HPDE6-E6E7 (cell line): ENCODE data around the gene RACGAP1.

Experiments used
- DNase-seq: peaks from one replicate; pipeline ENCODE4 v3.0.0; 2011; ENCODE audit warnings: missing footprints; ENCODE audit errors: extremely low spot score

Gene RACGAP1

GRCh38 chr12:49969027-49969426, 56.3 kb downstream of the RACGAP1 start:
- DNase-seq, result no peak

DNA sequence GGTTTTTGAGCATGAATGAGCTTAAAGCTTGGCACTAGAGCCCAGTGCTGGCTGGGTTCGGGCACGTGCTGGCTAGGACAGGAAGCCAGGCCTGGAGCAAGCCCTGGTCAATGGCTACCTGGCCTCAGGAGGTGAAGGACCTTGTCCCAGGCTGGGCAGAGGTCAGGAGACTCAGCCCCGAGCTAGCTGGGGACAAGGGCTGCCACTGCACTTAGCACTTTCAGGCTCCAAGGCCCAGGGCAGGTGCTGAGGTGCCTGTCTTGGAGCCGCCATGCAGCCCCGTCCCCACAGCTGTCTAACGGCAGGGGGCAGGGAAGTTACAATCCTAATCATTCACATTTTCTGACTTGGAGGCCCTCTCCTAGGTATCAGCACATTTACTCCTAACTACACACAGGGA, 56.8 kb downstream of the RACGAP1 start:
- no peak for DNase-seq

GRCh38 chr12:49967777-49968250, 57.5 kb downstream of the RACGAP1 start:
- no peak for DNase-seq

DNA sequence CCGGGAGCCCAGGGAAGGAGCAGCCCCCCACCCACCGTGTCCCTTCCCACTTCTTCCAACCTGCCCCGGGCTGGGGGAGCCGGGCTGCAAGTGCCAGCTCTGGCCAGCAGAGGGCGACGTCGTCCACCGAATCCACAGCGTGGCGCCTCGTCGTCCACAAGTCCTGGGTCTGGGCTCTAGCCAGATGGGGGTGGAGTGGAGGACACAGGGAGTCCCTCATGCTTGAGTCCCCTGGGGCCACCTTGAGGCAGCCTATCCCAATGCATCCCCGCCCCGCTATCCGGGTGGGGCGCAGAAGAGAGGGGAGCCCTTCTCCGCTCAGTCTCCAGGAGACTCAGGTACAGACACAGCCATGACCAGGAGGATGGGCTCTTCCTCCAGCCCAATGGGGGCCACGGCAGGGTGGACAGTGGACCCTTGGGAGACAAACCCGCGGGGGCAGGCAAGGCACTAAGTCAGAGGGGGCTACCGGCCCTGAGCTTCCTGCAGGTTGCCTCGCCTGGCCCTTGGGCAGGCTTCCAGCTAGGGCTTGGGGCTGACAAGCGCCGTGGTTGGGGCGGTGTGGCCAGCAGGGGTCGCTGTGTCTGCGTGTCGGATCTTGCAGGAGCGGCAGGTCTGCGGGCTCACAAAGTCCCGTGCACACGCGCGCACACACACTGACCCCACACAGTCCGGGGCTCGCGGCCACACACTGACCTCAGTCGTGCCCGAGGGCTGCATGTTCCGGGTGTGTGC, 58.1 kb downstream of the RACGAP1 start:
- DNase-seq, result peak; percentile 77

GRCh38 chr12:49966511-49967041, 58.7 kb downstream of the RACGAP1 start:
- DNase-seq, result no peak

- no peak for DNase-seq
Measured at GRCh38 chr12:49965836-49966235, 59.5 kb downstream of the RACGAP1 start.

DNA sequence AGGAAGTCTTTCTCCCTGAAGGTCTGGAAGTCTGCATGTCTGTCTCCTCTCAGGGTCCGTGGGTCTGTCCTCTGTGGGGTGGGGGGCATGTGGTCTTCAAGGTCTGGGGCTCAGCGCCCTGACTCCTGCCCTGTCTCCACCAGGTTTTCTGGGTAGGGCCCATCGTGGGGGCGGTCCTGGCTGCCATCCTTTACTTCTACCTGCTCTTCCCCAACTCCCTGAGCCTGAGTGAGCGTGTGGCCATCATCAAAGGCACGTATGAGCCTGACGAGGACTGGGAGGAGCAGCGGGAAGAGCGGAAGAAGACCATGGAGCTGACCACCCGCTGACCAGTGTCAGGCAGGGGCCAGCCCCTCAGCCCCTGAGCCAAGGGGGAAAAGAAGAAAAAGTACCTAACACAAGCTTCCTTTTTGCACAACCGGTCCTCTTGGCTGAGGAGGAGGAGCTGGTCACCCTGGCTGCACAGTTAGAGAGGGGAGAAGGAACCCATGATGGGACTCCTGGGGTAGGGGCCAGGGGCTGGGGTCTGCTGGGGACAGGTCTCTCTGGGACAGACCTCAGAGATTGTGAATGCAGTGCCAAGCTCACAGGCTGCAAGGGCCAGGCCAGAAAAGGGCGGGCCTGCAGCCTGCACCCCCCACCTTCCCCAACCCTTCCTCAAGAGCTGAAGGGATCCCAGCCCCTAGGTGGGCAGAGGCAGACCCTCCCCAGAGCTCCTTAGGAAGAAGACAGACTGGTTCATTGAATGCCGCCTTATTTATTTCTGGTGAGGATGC, 60.3 kb downstream of the RACGAP1 start:
- no peak for DNase-seq

DNA sequence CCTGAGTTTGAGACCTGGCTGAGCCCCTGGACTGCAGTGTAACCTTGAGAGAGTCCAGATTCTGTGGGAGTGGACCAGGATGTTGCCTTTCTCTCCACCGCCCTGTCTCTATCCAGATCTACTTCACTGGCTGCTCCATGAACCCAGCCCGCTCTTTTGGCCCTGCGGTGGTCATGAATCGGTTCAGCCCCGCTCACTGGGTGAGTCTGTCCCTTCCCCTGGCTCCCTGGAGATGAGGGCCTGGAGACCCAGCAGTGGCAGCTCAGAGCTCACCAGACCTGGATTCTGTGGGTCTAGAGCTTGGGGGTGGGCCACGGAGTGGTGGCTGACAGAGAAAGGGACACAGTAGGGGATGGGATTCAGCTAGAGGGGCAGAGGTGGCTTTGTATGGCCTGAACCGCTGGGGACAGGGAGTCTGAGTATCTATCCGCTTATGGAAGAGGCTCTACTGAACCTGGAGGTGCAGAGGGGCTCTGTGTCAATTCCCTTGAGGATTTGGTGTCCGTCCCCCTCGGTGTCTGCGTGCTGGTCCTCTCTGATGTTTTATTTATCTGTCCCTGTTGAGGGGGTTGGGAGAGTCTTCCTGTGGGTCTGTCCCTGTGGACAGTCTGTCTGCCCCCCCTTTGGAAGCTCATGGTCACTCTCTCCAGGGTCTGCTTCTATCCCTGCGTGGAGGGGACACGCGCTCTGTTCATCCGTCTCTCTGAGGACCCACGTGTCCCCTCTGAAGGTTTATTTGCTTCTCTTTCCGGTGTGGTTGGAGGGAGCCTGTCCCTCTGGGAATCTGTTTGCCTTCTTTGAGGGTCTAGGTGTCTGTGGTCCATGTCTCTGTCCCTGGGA, 61.1 kb downstream of the RACGAP1 start:
- DNase-seq, result no peak

DNA sequence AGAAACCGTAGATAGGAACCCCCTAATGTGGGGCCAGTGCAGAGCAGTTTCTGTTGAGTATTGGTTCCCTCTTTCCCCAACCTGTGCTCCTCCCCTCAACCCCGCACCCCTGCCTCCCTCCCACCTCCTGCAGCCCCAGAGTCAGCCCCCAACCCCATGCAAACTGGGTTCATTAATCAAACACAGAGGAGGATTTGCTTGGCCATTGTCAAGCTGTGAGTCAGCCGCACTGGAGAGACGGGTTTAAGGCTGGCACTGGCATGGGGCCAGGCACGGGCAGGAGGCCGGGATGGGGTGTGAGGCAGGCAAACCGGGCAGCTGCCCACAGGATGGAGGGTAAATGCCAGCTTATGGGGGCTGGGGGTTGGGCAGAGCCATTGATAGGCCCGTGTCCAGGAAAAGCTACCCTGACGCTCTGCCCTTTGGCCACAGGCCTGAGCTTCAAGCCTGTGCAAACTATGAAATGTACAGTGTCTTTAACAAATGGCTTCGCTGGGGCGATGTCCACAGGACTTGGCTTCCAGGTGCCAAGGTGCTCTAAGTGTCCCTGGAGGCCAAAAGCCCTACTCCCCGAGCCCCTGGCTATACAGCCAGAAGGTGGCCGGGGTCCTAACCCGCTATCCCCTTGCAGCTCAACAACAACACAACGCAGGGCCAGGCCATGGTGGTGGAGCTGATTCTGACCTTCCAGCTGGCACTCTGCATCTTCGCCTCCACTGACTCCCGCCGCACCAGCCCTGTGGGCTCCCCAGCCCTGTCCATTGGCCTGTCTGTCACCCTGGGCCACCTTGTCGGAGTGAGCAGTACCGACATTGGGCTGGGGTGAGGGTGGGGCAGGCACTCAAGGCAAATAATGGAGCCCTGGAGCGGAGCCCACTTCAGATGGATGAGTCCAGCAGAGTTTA, 62.2 kb downstream of the RACGAP1 start:
- DNase-seq, result peak; percentile 85

DNA sequence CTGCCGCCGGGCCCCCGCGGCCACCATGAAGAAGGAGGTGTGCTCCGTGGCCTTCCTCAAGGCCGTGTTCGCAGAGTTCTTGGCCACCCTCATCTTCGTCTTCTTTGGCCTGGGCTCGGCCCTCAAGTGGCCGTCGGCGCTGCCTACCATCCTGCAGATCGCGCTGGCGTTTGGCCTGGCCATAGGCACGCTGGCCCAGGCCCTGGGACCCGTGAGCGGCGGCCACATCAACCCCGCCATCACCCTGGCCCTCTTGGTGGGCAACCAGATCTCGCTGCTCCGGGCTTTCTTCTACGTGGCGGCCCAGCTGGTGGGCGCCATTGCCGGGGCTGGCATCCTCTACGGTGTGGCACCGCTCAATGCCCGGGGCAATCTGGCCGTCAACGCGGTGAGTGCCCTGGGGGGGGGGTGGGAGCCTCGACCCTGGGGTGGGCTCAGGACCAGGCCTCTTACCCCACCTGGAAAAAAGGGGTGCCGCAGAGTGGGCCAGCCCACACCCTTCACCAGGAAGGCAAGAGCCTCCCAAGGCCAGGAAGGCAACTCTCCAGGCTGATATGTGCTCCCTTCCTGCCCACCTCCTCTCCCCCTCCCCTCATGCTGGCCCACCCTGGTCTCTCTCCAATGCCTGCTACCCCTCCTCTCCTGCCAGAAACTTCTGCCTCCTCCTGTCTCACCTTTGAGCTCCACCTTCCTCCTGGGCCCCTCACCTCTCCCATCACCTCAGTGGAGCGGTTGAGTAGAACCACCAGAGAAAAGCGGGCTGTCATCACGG, 63.1 kb downstream of the RACGAP1 start:
- no peak for DNase-seq

- DNase-seq, result no peak
Measured at GRCh38 chr12:49961111-49961922, 64.0 kb downstream of the RACGAP1 start, which contains the start of gene AQP5. AQP5 (plus strand) TSS chr12:49961872; CDS start chr12:49962018, 146 bp downstream.

- DNase-seq, result no peak
Measured at GRCh38 chr12:49960474-49961110, 64.7 kb downstream of the RACGAP1 start.

GRCh38 chr12:49959685-49960473, 65.4 kb downstream of the RACGAP1 start:
- no peak for DNase-seq

DNA sequence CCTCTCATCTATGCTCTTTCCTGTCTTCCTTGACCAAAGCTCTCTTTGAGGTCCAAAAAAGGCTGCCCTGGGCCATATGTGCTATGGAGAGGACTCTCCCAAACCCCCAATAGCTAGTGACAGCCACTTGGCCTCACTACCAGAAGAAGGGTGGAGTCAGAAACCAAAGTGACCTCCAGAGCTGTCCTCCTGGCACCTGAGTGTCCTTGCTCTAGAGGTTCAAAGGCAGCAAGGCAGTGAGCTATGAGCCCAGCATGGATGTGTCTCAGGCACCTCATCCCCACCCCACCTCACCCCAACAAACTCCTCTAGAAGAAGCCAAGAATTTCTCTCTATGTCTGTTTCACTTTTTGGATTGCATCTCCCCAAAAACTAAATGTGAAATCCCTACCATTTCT, 67.7 kb downstream of the RACGAP1 start:
- DNase-seq, result no peak

GRCh38 chr12:49956663-49957569, 68.4 kb downstream of the RACGAP1 start:
- no peak for DNase-seq

- no peak for DNase-seq
Measured at GRCh38 chr12:49955899-49956662, 69.2 kb downstream of the RACGAP1 start.
